ENCODE results near the gene KLK11. TPM values are rescaled to one million over a fixed set of nuclear protein-coding genes. Genes with fewer than 3 reads are reported as not detected.

The KLK11 gene
- total and polyA plus RNA-seq, 8 donors: 6.7 to 28.9 (median 12.9) TPM

DNA sequence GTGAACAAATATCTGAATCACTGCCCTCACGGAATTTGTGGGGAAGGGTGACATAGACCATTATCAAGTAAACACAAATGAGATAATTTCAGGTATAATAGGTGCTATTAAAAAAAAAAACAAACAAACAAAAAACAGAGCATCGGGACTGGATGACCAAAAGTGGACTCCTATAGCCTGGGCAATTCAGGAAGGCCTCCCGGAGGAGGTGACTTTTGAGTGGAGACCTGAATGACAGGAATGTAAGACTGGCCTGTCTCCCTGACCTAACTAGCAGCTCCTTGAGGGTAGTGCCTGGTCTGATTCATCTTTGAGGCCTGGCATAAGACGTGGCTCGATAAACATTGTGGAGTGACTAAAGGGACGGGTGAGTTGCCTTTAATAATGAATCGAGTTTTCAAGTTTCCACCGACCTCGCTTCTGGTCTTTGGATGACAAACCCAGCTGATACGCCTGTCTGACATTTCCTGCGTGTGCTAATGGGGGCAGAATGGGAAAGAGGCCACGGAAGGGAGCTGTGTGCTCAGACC is 13.7 kb downstream of the KLK11 start:
- Histone ChIP-seq H3K4me3 (no peak overlapping the region), H3K27ac (no peak overlapping the region), H3K9me3 (no peaks in the 10 kb centered on the region), H3K36me3 (no peaks in the 10 kb centered on the region), H3K4me1 (no peaks in the 10 kb centered on the region), H3K27me3 (no peaks in the 10 kb centered on the region)
- no peak for FAIRE-seq
- 53 to 60% methylated on average over 12 of the region's 12 CpGs for WGBS, 2 donors
- ATAC-seq: no peak
- intact Hi-C loops (cut with DNase I): no loop called here
- TF ChIP-seq, protein P1, sequence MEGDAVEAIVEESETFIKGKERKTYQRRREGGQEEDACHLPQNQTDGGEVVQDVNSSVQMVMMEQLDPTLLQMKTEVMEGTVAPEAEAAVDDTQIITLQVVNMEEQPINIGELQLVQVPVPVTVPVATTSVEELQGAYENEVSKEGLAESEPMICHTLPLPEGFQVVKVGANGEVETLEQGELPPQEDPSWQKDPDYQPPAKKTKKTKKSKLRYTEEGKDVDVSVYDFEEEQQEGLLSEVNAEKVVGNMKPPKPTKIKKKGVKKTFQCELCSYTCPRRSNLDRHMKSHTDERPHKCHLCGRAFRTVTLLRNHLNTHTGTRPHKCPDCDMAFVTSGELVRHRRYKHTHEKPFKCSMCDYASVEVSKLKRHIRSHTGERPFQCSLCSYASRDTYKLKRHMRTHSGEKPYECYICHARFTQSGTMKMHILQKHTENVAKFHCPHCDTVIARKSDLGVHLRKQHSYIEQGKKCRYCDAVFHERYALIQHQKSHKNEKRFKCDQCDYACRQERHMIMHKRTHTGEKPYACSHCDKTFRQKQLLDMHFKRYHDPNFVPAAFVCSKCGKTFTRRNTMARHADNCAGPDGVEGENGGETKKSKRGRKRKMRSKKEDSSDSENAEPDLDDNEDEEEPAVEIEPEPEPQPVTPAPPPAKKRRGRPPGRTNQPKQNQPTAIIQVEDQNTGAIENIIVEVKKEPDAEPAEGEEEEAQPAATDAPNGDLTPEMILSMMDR (IDR thresholded peaks at IDR 0.05): no peak
- DNase-seq: no peak

DNA sequence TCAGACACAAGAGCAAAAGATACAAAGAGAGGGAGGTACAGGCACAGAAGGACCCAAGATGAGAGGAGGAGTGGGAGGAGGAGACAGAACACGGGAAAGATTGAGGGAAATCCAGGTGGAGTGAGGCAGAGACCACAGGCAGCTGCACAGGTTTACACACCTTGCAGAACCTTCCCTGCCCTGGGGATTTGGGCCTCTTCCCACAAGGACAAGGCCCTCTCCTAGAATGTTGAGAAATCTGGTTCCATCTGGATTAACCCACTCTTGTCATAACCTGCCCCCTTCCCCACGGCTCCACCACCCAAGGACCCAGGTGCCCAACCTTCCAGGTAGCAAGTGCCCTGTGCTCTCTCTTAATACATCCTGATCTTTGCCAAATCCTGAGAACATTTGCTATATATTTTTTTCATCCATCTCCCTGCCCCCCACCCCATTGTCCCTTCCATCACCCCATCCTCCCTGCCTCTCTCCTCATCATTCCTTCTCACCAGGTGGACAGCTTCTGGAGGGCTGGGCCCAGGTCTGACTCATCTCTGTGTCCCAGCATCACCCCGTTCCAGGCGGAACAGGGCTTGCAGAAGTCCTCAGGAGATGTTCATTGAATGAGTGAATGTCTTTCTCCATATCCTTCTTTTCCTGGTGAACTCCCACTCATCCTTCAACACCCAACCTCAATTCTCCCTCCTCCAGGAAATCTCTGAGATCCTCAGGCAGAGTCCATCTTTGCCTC is 16.2 kb downstream of the KLK11 start:
- WGBS, 2 donors: 53 to 55% methylated on average over 4 of the region's 4 CpGs
- H3K36me3 ChIP-seq: no peaks in the 10 kb centered on the region
- no peaks in the 10 kb centered on the region for H3K9me3 ChIP-seq
- no peak for ATAC-seq
- TF ChIP-seq, protein P1 (IDR thresholded peaks at IDR 0.05): no peak
- no peak for FAIRE-seq
- H3K4me3 ChIP-seq: no peak overlapping the region
- no peak for DNase-seq
- H3K27me3 ChIP-seq: no peaks in the 10 kb centered on the region
- intact Hi-C loops (cut with DNase I): no loop called here
- no peaks in the 10 kb centered on the region for H3K4me1 ChIP-seq
- no peak overlapping the region for H3K27ac ChIP-seq

DNA sequence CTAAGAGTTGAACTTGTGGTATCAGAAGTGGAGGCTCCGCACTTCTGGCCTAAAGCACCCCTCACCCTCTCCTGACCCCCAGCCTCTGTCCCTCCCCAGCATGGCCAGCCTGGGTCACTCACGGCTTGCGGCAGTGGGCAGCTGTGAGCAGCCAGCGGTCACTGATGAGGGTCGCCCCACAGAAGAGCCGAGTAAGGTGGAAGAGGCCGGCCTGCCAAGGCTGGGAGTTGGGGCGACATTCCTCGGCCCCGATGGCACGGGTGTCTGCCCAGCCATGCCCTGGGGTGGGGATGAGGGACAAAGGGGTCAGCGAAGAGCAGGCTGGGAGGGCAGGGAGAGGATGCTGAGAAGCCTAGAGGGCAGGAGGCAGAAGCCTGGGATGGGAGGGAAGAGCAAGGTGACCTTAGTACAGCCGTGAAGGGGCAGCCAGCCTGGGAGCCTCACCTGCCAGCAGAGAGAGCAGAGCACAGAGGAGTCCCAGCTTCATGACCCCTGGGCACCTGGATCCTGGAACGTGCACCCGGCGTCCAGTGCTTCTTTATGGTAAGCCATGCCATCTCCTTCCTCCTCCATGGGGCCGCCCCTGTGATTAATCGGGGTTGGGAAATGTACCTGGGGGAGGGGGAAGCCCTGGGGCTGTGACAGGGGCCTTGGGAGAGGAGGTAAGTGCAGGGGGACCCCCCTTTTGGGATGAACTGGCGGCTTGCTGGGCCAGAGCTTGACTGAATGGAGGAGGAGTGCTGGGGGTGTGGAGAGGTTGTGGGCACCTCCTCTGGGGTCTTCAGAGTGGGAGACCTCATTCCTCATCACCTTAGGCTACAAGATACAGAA is 17.1 kb downstream of the KLK11 start:
- no peaks in the 10 kb centered on the region for H3K36me3 ChIP-seq
- H3K4me3 ChIP-seq: no peak overlapping the region
- 45 to 60% methylated on average over 15 to 19 of the region's 19 CpGs for WGBS, 2 donors
- no peak for DNase-seq
- ATAC-seq: no peak
- no peaks in the 10 kb centered on the region for H3K4me1 ChIP-seq
- H3K9me3 ChIP-seq: no peaks in the 10 kb centered on the region
- no peaks in the 10 kb centered on the region for H3K27me3 ChIP-seq
- intact Hi-C loops (cut with DNase I): no loop called here
- FAIRE-seq: no peak
- TF ChIP-seq, protein P1 (IDR thresholded peaks at IDR 0.05): no peak
- H3K27ac ChIP-seq: no peak overlapping the region

DNA sequence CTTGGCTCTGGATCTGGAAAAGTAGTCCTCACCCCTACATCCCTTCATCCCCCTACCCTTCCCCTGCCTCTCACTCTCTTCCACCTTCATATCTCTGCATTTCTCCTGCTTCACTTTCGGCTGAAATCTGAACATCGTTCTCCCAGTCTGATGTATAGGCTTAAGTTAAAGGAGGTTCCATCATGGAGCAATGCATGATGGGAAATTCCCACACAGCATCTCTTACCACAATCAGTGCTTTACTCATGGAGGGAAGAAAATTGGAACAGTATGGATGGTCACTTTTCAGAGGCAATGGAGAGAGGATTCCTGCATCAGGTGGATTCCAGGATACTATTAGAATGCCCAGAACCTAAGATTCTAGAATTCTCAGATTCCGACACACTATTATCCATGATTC is 18.9 kb downstream of the KLK11 start:
- Histone ChIP-seq H3K27ac (no peak overlapping the region), H3K36me3 (no peaks in the 10 kb centered on the region), H3K4me1 (no peaks in the 10 kb centered on the region), H3K9me3 (no peaks in the 10 kb centered on the region), H3K4me3 (no peak overlapping the region), H3K27me3 (peaks cover 0 to 8% (median 0%) of the 10 kb centered on the region in 4 donors)
- DNase-seq (no peak), FAIRE-seq (no peak), ATAC-seq (no peak)
- intact Hi-C loops (cut with DNase I): no loop called here
- WGBS, 2 donors: 51 to 70% methylated on average over 3 of the region's 3 CpGs
- TF ChIP-seq, protein P1 (IDR thresholded peaks at IDR 0.05): no peak
